CD14-positive monocyte (primary cell): ENCODE measurements around the gene JAKMIP2. TPM values are rescaled to one million over a fixed set of nuclear protein-coding genes. Genes with fewer than 3 reads are reported as not detected.

Experiments used
- DNase-seq, 3 donors: peaks; one replicate each; pipeline ENCODE4 v3.0.0-alpha.2; 2011 to 2022
- H2AFZ ChIP-seq: 2 replicates; pipeline ENCODE4 v1.6.0; 2012; ENCODE audit warnings: mild to moderate bottlenecking, low read depth, low read length, inconsistent platforms; ENCODE audit not compliant: insufficient read depth, poor library complexity, severe bottlenecking
- H3K27ac ChIP-seq, 2 donors: 1 replicate in 1 of 2; 2 replicates in 1 of 2; pipeline ENCODE4 v1.5.1; 2012 to 2013; ENCODE audit warnings: low read length in 2 of 2, control low read depth in 1 of 2, inconsistent platforms in 1 of 2, low read depth in 1 of 2, mild to moderate bottlenecking in 1 of 2
- H3K27me3 ChIP-seq, 2 donors: one replicate each; pipeline versions ENCODE4 v1.6.0 to v1.6.1; 2011 to 2013; ENCODE audit warnings: low read length in 2 of 2; ENCODE audit not compliant: control insufficient read depth in 2 of 2, insufficient read depth in 2 of 2
- H3K36me3 ChIP-seq, 2 donors: replicated peaks in 1 of 2; 1 replicate in 1 of 2; 2 replicates in 1 of 2; pipeline versions ENCODE4 v1.5.1 to v1.6.1; 2012 to 2013; ENCODE audit warnings: low read length in 2 of 2, control low read depth in 1 of 2, inconsistent platforms in 1 of 2, mild to moderate bottlenecking in 1 of 2; ENCODE audit not compliant: insufficient read depth in 2 of 2, control insufficient read depth in 1 of 2
- H3K4me1 ChIP-seq, 2 donors: 1 replicate in 1 of 2; 2 replicates in 1 of 2; pipeline versions ENCODE4 v1.5.1 to v1.6.1; 2012 to 2013; ENCODE audit warnings: low read length in 2 of 2, control low read depth in 1 of 2, inconsistent platforms in 1 of 2, mild to moderate bottlenecking in 1 of 2, moderate library complexity in 1 of 2; ENCODE audit not compliant: insufficient read depth in 2 of 2, control insufficient read depth in 1 of 2
- H3K4me2 ChIP-seq: replicated peaks from 2 replicates; pipeline ENCODE3; 2012; ENCODE audit warnings: low read length, moderate library complexity, mild to moderate bottlenecking; ENCODE audit not compliant: poor library complexity, severe bottlenecking; ENCODE audit errors: extremely low read depth
- H3K4me3 ChIP-seq, 3 experiments: fragments of 200-600 bp in 1 of 3; sonication (generic) in 1 of 3; replicated peaks in 1 of 3; 1 replicate in 2 of 3; 2 replicates in 1 of 3; pipeline ENCODE4 v1.5.1; 2011 to 2013; ENCODE audit warnings: low read length in 3 of 3, mild to moderate bottlenecking in 3 of 3, control low read depth in 2 of 3, low read depth in 2 of 3, inconsistent platforms in 1 of 3, moderate library complexity in 1 of 3
- H3K79me2 ChIP-seq: 2 replicates; pipeline ENCODE4 v1.6.0; 2012; ENCODE audit warnings: mild to moderate bottlenecking, control low read depth, inconsistent platforms, low read length, moderate library complexity; ENCODE audit not compliant: insufficient read depth
- H3K9ac ChIP-seq: 2 replicates; pipeline ENCODE4 v1.6.0; 2017; ENCODE audit warnings: low read length, mild to moderate bottlenecking; ENCODE audit not compliant: insufficient read depth, poor library complexity, severe bottlenecking
- H3K9me3 ChIP-seq, 2 donors: replicated peaks in 1 of 2; 1 replicate in 1 of 2; 2 replicates in 1 of 2; pipeline versions ENCODE4 v1.5.1 to v1.6.1; 2012 to 2013; ENCODE audit warnings: low read length in 2 of 2, control low read depth in 1 of 2; ENCODE audit not compliant: control insufficient read depth in 1 of 2, insufficient read depth in 1 of 2
- H4K20me1 ChIP-seq: 2 replicates; pipeline ENCODE4 v1.6.0; 2012; ENCODE audit warnings: mild to moderate bottlenecking, low read length, control low read depth, moderate library complexity; ENCODE audit not compliant: insufficient read depth
- H3K27ac Mint-ChIP-seq, 7 donors: one replicate each; pipeline ENCODE4 v1.8.0; 2020; ENCODE audit warnings: mild to moderate bottlenecking in 7 of 7, mixed read lengths in 7 of 7, moderate library complexity in 6 of 7, inconsistent platforms in 2 of 7
- H3K27me3 Mint-ChIP-seq, 3 donors: one replicate each; pipeline ENCODE4 v1.8.0; 2021 to 2022; ENCODE audit warnings: low read depth in 3 of 3, mild to moderate bottlenecking in 3 of 3, mixed read lengths in 3 of 3, moderate library complexity in 3 of 3, inconsistent platforms in 1 of 3
- H3K36me3 Mint-ChIP-seq, 2 donors: one replicate each; pipeline ENCODE4 v1.8.0; 2020; ENCODE audit warnings: mixed read lengths in 2 of 2, inconsistent platforms in 1 of 2, mild to moderate bottlenecking in 1 of 2
- H3K4me1 Mint-ChIP-seq: one replicate; pipeline ENCODE4 v1.8.0; 2020; ENCODE audit warnings: mild to moderate bottlenecking, mixed read lengths
- H3K4me3 Mint-ChIP-seq, 2 donors: one replicate each; pipeline ENCODE4 v1.8.0; 2020; ENCODE audit warnings: mild to moderate bottlenecking in 2 of 2, mixed read lengths in 2 of 2, moderate library complexity in 1 of 2
- H3K9me3 Mint-ChIP-seq, 7 donors: one replicate each; pipeline ENCODE4 v1.8.0; 2020 to 2022; ENCODE audit warnings: mixed read lengths in 7 of 7, mild to moderate bottlenecking in 6 of 7, moderate library complexity in 6 of 7, inconsistent platforms in 2 of 7
- CTCF ChIP-seq: fragments of 200-600 bp; IDR thresholded peaks from one replicate; pipeline ENCODE4 v1.8.0; 2022; ENCODE audit warnings: antibody characterized with exemption, mild to moderate bottlenecking
- WGBS: methylation state at CpG from one replicate; pipeline ENCODE4 v1.1.5; 2013; ENCODE audit warnings: missing lambda C conversion rate; ENCODE audit not compliant: insufficient coverage; 5-methylcytosine and 5-hydroxymethylcytosine counted together
- intact Hi-C, 2 donors: fragments of 100-400 bp; cut with micrococcal nuclease; formaldehyde crosslinking; loops; one replicate each; pipeline versions ENCODE4 v1.15.0 to v1.15.1; 2023
- polyA plus RNA-seq, 3 donors: library from polyadenylated mRNA; depleted of rRNA in 1 of 3; unstranded in 2 of 3; stranded (reverse) in 1 of 3; fragments of 300-500 nt in 2 of 3; fragments of >200 nt in 1 of 3; fragmentation: Illumina TruSeq in 2 of 3; gene quantifications; 1 replicate in 2 of 3; 2 replicates in 1 of 3; pipeline ENCODE4 v1.2.3, GENCODE V29; 2012 to 2021

JAKMIP2 gene
- polyA plus RNA-seq, 3 donors = 0.02 TPM; not detected in 2

DNA sequence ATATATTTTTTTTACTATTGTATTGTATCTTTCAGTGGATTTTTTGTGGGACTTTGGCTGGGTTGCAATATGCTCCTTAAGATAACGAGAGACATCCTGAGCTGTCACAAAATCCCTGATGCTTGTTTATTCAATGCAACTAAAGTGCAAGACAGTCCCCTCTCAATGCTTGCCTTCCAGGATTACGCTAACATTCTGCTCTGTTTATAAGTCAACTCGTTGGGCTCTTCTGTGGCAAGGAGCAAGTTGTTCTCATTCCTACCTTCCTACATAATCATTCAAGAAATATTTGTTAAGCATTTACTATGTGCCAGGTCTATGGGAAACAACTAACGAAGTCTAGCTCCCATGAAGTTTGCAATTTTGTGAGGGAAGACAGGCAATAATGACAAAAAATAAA lies 40.4 kb downstream of the JAKMIP2 start:
- H3K9me3 Mint-ChIP-seq = peaks cover 0 to 3% (median 0%) of the 10 kb centered on the region in 7 donors
- Histone ChIP-seq H3K27ac (no peak overlapping the region), H3K4me2 (no peak overlapping the region), H3K9ac (no peak overlapping the region), H3K27me3 (no peaks in the 10 kb centered on the region), H3K4me1 (no peaks in the 10 kb centered on the region), H3K9me3 (no peaks in the 10 kb centered on the region), H4K20me1 (no peaks in the 10 kb centered on the region), H3K36me3 (no peaks in the 10 kb centered on the region), H2AFZ (no peak overlapping the region), H3K79me2 (no peaks in the 10 kb centered on the region), H3K4me3 (no peak overlapping the region)
- H3K36me3 Mint-ChIP-seq = no peaks in the 10 kb centered on the region
- no peak overlapping the region for H3K4me3 Mint-ChIP-seq
- no peak for DNase-seq
- WGBS = 90% methylated on average over 2 of the region's 4 CpGs
- no peak for TF ChIP-seq CTCF
- no peaks in the 10 kb centered on the region for H3K4me1 Mint-ChIP-seq
- no peak overlapping the region for H3K27ac Mint-ChIP-seq
- intact Hi-C loops = no loop called here
- H3K27me3 Mint-ChIP-seq = peaks cover 0 to 3% (median 0%) of the 10 kb centered on the region in 3 donors

DNA sequence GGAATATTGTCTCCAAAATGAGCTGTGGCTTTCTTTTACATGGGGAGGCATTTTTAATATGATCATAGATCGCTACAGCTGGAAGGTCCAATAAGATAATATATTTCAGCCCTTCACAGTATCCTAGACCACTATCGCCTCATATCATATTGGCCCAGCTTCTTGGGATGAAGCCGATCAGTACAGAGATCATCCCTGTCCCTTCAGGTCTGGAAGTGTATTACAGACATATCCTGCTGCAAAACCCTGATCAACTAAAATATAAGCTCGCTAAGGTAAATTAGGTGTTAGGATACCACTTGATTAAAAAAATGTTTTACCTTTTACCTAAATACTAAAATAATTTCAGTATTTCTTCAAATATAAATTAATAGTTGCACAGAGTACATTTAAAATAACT lies 41.7 kb downstream of the JAKMIP2 start:
- no peak for TF ChIP-seq CTCF
- Mint-ChIP-seq H3K4me3 (no peak overlapping the region), H3K36me3 (no peaks in the 10 kb centered on the region), H3K4me1 (no peaks in the 10 kb centered on the region), H3K9me3 (peaks cover 0 to 3% (median 0%) of the 10 kb centered on the region in 7 donors), H3K27me3 (peaks cover 0 to 3% (median 0%) of the 10 kb centered on the region in 3 donors), H3K27ac (no peak overlapping the region)
- no peak overlapping the region for H2AFZ ChIP-seq
- intact Hi-C loops = no loop called here
- no peaks in the 10 kb centered on the region for H3K4me1 ChIP-seq
- no peak for DNase-seq
- H3K27me3 ChIP-seq = no peaks in the 10 kb centered on the region
- H3K27ac ChIP-seq = no peak overlapping the region
- no CpG with 5 or more reads among the region's 4 CpGs for WGBS
- H3K36me3 ChIP-seq = no peaks in the 10 kb centered on the region
- no peaks in the 10 kb centered on the region for H4K20me1 ChIP-seq
- H3K4me2 ChIP-seq = no peak overlapping the region
- H3K9me3 ChIP-seq = no peaks in the 10 kb centered on the region
- H3K79me2 ChIP-seq = no peaks in the 10 kb centered on the region
- no peak overlapping the region for H3K9ac ChIP-seq
- no peak overlapping the region for H3K4me3 ChIP-seq
